H9 (cell line): ENCODE data around the gene SHMT2. TPM values are rescaled to one million over a fixed set of nuclear protein-coding genes. Genes with fewer than 3 reads are reported as not detected.

Experiments
- DNase-seq: peaks from one replicate; pipeline ENCODE4 v3.0.0-alpha.2; 2017
- H2AFZ ChIP-seq: one replicate; pipeline ENCODE4 v1.6.1; 2013; ENCODE audit warnings: mild to moderate bottlenecking, low read length, control low read depth, moderate library complexity
- H2AK5ac ChIP-seq: 2 replicates; pipeline ENCODE4 v1.6.1; 2013; ENCODE audit warnings: low read length, control low read depth, mixed read lengths; ENCODE audit not compliant: insufficient read length
- H2BK120ac ChIP-seq: one replicate; pipeline ENCODE4 v1.6.1; 2013; ENCODE audit warnings: low read depth, mild to moderate bottlenecking, low read length, control low read depth, inconsistent platforms; ENCODE audit not compliant: poor library complexity, severe bottlenecking
- H2BK12ac ChIP-seq: 2 replicates; pipeline ENCODE4 v1.6.1; 2013; ENCODE audit warnings: low read length, control low read depth, mixed read lengths, low read depth; ENCODE audit not compliant: insufficient read length
- H2BK15ac ChIP-seq: 2 replicates; pipeline ENCODE4 v1.6.1; 2013; ENCODE audit warnings: low read depth, low read length, control low read depth
- H2BK20ac ChIP-seq: one replicate; pipeline ENCODE4 v1.6.1; 2013; ENCODE audit warnings: low read depth, mild to moderate bottlenecking, low read length, control low read depth, inconsistent platforms; ENCODE audit not compliant: poor library complexity, severe bottlenecking
- H2BK5ac ChIP-seq: 2 replicates; pipeline ENCODE4 v1.6.1; 2013; ENCODE audit warnings: low read length, control low read depth, mixed read lengths; ENCODE audit not compliant: insufficient read length
- H3K14ac ChIP-seq: 2 replicates; pipeline ENCODE4 v1.6.1; 2013; ENCODE audit warnings: low read length, control low read depth; ENCODE audit not compliant: insufficient read depth
- H3K18ac ChIP-seq: 2 replicates; pipeline ENCODE4 v1.6.1; 2013; ENCODE audit warnings: low read depth, mild to moderate bottlenecking, mixed read lengths, low read length, control low read depth; ENCODE audit not compliant: insufficient read length
- H3K23ac ChIP-seq: 2 replicates; pipeline ENCODE4 v1.6.1; 2013; ENCODE audit warnings: low read length, control low read depth, mixed read lengths, low read depth; ENCODE audit not compliant: insufficient read length
- H3K23me2 ChIP-seq: 2 replicates; pipeline ENCODE4 v1.6.1; 2013; ENCODE audit warnings: low read depth, mild to moderate bottlenecking, mixed read lengths, low read length, control low read depth; ENCODE audit not compliant: insufficient read length, poor library complexity, severe bottlenecking
- H3K27ac ChIP-seq: 2 replicates; pipeline ENCODE4 v1.5.1; 2013; ENCODE audit warnings: low read length, control low read depth, mixed read lengths, low read depth; ENCODE audit not compliant: insufficient read length
- H3K27me3 ChIP-seq: 2 replicates; pipeline ENCODE4 v1.6.1; 2013; ENCODE audit warnings: low read length, control low read depth, inconsistent platforms; ENCODE audit not compliant: insufficient read depth
- H3K4ac ChIP-seq: 2 replicates; pipeline ENCODE4 v1.6.1; 2013; ENCODE audit warnings: low read depth, mild to moderate bottlenecking, control low read depth, inconsistent platforms, low read length, moderate library complexity
- H3K4me1 ChIP-seq: 2 replicates; pipeline ENCODE4 v1.6.1; 2013; ENCODE audit warnings: low read length, control low read depth, inconsistent platforms; ENCODE audit not compliant: insufficient read depth
- H3K4me2 ChIP-seq: 2 replicates; pipeline ENCODE4 v1.6.1; 2013; ENCODE audit warnings: low read length, control low read depth, mixed read lengths; ENCODE audit not compliant: insufficient read length, insufficient read depth
- H3K56ac ChIP-seq: 2 replicates; pipeline ENCODE4 v1.6.1; 2013; ENCODE audit warnings: low read depth, mild to moderate bottlenecking, mixed read lengths, low read length, control low read depth; ENCODE audit not compliant: insufficient read length
- H3K79me1 ChIP-seq: 2 replicates; pipeline ENCODE4 v1.6.1; 2013; ENCODE audit warnings: low read depth, mild to moderate bottlenecking, moderate library complexity, low read length, control low read depth, inconsistent platforms; ENCODE audit not compliant: insufficient read depth, poor library complexity, severe bottlenecking
- H3K79me2 ChIP-seq: 2 replicates; pipeline ENCODE4 v1.6.1; 2013; ENCODE audit warnings: low read length, control low read depth, inconsistent platforms; ENCODE audit not compliant: insufficient read depth
- H3K9ac ChIP-seq: 2 replicates; pipeline ENCODE4 v1.6.1; 2013; ENCODE audit warnings: low read length, control low read depth, mixed read lengths; ENCODE audit not compliant: insufficient read length; ENCODE audit errors: extremely low read depth
- H3K9me3 ChIP-seq: one replicate; pipeline ENCODE4 v1.6.1; 2013; ENCODE audit warnings: low read depth, low read length, inconsistent platforms; ENCODE audit not compliant: control insufficient read depth
- H3T11ph ChIP-seq: one replicate; pipeline ENCODE4 v1.6.1; 2013; ENCODE audit warnings: mild to moderate bottlenecking, low read length, control low read depth, inconsistent platforms
- H4K20me1 ChIP-seq: one replicate; pipeline ENCODE4 v1.6.1; 2013; ENCODE audit not compliant: control insufficient read depth, insufficient read length, insufficient read depth
- H4K5ac ChIP-seq: 2 replicates; pipeline ENCODE4 v1.6.1; 2013; ENCODE audit warnings: low read depth, mild to moderate bottlenecking, mixed read lengths, low read length, control low read depth; ENCODE audit not compliant: insufficient read length
- H4K8ac ChIP-seq: replicated peaks from 2 replicates; pipeline ENCODE4 v1.6.1; 2013; ENCODE audit warnings: low read length, control low read depth, mixed read lengths, low read depth; ENCODE audit not compliant: insufficient read length
- H4K91ac ChIP-seq: 2 replicates; pipeline ENCODE4 v1.6.1; 2013; ENCODE audit warnings: low read depth, mild to moderate bottlenecking, moderate library complexity, mixed read lengths, low read length, control low read depth; ENCODE audit not compliant: insufficient read length
- H3K27ac Mint-ChIP-seq, 3 experiments: 2 replicates in 2 of 3; 3 replicates in 1 of 3; pipeline ENCODE4 v1.8.0; 2020 to 2021; ENCODE audit warnings: mixed read lengths in 3 of 3, mild to moderate bottlenecking in 1 of 3, moderate library complexity in 1 of 3
- H3K27me3 Mint-ChIP-seq: 2 replicates; pipeline ENCODE4 v1.8.0; 2021; ENCODE audit warnings: low read depth, mild to moderate bottlenecking, moderate library complexity, mixed read lengths
- H3K36me3 Mint-ChIP-seq, 3 experiments: 2 replicates in 2 of 3; 3 replicates in 1 of 3; pipeline ENCODE4 v1.8.0; 2020 to 2021; ENCODE audit warnings: low read depth in 3 of 3, mixed read lengths in 3 of 3; ENCODE audit not compliant: insufficient read depth in 1 of 3
- H3K4me1 Mint-ChIP-seq, 2 experiments: 2 replicates each; pipeline ENCODE4 v1.8.0; 2020; ENCODE audit warnings: mixed read lengths in 2 of 2
- H3K4me3 Mint-ChIP-seq, 2 experiments: 2 replicates in 1 of 2; 3 replicates in 1 of 2; pipeline ENCODE4 v1.8.0; 2020 to 2021; ENCODE audit warnings: mild to moderate bottlenecking in 2 of 2, mixed read lengths in 2 of 2, moderate library complexity in 1 of 2
- H3K9me3 Mint-ChIP-seq, 2 experiments: 2 replicates in 1 of 2; 3 replicates in 1 of 2; pipeline ENCODE4 v1.8.0; 2020; ENCODE audit warnings: mild to moderate bottlenecking in 2 of 2, mixed read lengths in 2 of 2, moderate library complexity in 1 of 2
- WGBS: extraction: QIAGEN DNeasy Blood & Tissue Kit; methylation state at CpG from one replicate; pipeline ENCODE4 v1.1.7; 2013; ENCODE audit warnings: missing lambda C conversion rate, low lambda C conversion rate, mixed read lengths; ENCODE audit not compliant: insufficient read length; ENCODE audit errors: extremely low coverage; 5-methylcytosine and 5-hydroxymethylcytosine counted together
- total RNA-seq: library from RNA; stranded (reverse); gene quantifications from 2 replicates; pipeline ENCODE4 v1.2.1, GENCODE V29; 2021
- TF ChIP-seq, protein P1 (sequence below): fragments of 200-600 bp; sonication (generic); conservative IDR thresholded peaks from 3 replicates; pipeline ENCODE4 v1.8.0; 2021; ENCODE audit warnings: antibody characterized with exemption, mild to moderate bottlenecking

The SHMT2 gene
- total RNA-seq, 1 experiment from 2014 or later = 260 TPM

DNA sequence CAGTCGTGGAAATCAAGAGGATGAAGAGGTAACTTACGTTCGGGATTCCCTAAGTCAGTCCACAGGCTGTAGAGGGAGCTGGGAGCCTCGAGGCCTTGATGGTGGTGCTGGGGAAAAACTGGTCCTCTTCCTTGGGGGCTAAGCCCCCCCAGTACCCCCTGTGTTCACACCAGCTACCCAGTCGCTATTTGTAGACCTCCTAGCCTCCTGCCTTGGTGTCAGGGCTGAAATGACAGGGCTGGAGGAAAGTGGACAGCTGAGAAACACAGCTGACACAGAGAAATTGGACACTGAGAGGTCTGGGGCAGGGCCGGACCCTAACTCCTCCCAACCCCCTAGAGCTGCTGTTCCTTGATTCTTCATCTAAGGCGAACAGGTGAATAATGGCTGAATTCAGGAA is 21.4 kb downstream of the SHMT2 start, which contains the start of gene STAC3:
Gene STAC3 (minus strand): TSS at position 232 of the 400 bp plus-strand sequence. CDS start 1,551 bp downstream, outside the sequence.
- no peak within 1 kb of the TSS for H4K8ac ChIP-seq
- H2AK5ac ChIP-seq = no peak within 1 kb of the TSS
- no peak within 1 kb of the TSS for H3K4ac ChIP-seq
- peaks cover 2% of the 10 kb centered on the region; the same call in 1 of the 2 replicates for H3K27me3 Mint-ChIP-seq
- H4K20me1 ChIP-seq = no peaks in the 10 kb centered on the region
- no peak within 1 kb of the TSS for H3T11ph ChIP-seq
- peak within 1 kb of the TSS in 1 of 3 experiments; percentile 12; a peak in 2 of 7 replicates for H3K27ac Mint-ChIP-seq
- no peak within 1 kb of the TSS for H2BK120ac ChIP-seq
- H4K91ac ChIP-seq = no peak within 1 kb of the TSS
- H3K4me1 Mint-ChIP-seq = peaks cover 26 to 37% of the 10 kb centered on the region in 2 experiments
- H3K9me3 ChIP-seq = no peaks in the 10 kb centered on the region
- no peak within 1 kb of the TSS for H2AFZ ChIP-seq
- WGBS = no CpG with 5 or more reads among the region's 7 CpGs
- no peak within 1 kb of the TSS for H3K56ac ChIP-seq
- H3K36me3 Mint-ChIP-seq = peaks cover 0 to 9% (median 3%) of the 10 kb centered on the region in 3 experiments; a peak in 3 of 7 replicates
- peaks cover 7% of the 10 kb centered on the region for H3K4me1 ChIP-seq
- no peak within 1 kb of the TSS for H3K4me3 Mint-ChIP-seq
- H3K9ac ChIP-seq = no peak within 1 kb of the TSS
- H3K79me2 ChIP-seq = no peaks in the 10 kb centered on the region
- TF ChIP-seq, protein P1, sequence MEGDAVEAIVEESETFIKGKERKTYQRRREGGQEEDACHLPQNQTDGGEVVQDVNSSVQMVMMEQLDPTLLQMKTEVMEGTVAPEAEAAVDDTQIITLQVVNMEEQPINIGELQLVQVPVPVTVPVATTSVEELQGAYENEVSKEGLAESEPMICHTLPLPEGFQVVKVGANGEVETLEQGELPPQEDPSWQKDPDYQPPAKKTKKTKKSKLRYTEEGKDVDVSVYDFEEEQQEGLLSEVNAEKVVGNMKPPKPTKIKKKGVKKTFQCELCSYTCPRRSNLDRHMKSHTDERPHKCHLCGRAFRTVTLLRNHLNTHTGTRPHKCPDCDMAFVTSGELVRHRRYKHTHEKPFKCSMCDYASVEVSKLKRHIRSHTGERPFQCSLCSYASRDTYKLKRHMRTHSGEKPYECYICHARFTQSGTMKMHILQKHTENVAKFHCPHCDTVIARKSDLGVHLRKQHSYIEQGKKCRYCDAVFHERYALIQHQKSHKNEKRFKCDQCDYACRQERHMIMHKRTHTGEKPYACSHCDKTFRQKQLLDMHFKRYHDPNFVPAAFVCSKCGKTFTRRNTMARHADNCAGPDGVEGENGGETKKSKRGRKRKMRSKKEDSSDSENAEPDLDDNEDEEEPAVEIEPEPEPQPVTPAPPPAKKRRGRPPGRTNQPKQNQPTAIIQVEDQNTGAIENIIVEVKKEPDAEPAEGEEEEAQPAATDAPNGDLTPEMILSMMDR = no peak
- no peak within 1 kb of the TSS for H3K4me2 ChIP-seq
- no peaks in the 10 kb centered on the region for H3K23me2 ChIP-seq
- H2BK12ac ChIP-seq = no peak within 1 kb of the TSS
- no peak within 1 kb of the TSS for H3K23ac ChIP-seq
- no peaks in the 10 kb centered on the region for H3K9me3 Mint-ChIP-seq
- DNase-seq = peak; percentile 34
- H3K27me3 ChIP-seq = no peaks in the 10 kb centered on the region
- H3K79me1 ChIP-seq = no peaks in the 10 kb centered on the region
- no peak within 1 kb of the TSS for H3K27ac ChIP-seq
- H3K18ac ChIP-seq = no peak within 1 kb of the TSS
- H2BK15ac ChIP-seq = no peak within 1 kb of the TSS
- no peak within 1 kb of the TSS for H3K14ac ChIP-seq
- H4K5ac ChIP-seq = no peak within 1 kb of the TSS
- H2BK5ac ChIP-seq = no peak within 1 kb of the TSS
- H2BK20ac ChIP-seq = no peak within 1 kb of the TSS
